Measurements from ENCODE around the gene OVOL2.

DNA sequence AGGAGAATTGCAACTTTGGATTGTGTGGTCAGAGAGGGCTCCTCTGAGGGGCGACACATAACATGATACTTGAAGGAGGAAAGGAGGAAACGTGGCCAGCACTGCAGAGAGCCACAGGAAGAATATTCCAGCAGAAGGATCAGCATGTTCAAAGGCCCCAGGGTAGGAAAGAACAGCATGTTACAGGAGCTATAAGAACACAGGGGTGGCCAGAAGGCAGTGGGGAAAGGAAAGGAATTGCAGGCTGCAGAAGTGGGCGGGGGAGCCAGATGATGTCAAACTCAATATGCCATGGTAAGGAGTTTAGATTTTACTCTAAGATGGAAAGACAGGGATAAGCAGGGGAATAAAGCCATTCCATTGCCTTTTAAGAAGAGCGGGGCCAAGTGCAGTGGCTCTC is 58.1 kb downstream of the OVOL2 start:
- TF ChIP-seq CTCF (conservative IDR thresholded peaks at IDR 0.05) = no peak
- TF ChIP-seq EZH2 (IDR thresholded peaks at IDR 0.05; ENCODE audit: low read depth) = no peak
